Amniotic epithelial cell (primary cell): ENCODE results near the gene PRRT1B.
A peak's percentile ranks its signal among the peaks of the same experiment; 100 is the strongest.

ENCODE experiments used
- DNase-seq: peaks from one replicate; pipeline ENCODE4 v3.0.0-alpha.2; 2010; ENCODE audit warnings: low read depth

PRRT1B gene

GRCh38 chr9:131522257-131523085 lies 22.9 kb upstream of the PRRT1B start:
- DNase-seq = no peak

GRCh38 chr9:131523086-131523388 lies 22.3 kb upstream of the PRRT1B start:
- no peak for DNase-seq

- DNase-seq = no peak
Measured at GRCh38 chr9:131523451-131524435, 21.6 kb upstream of the PRRT1B start.

- peak; percentile 31 for DNase-seq
Measured at GRCh38 chr9:131524665-131525315, 20.5 kb upstream of the PRRT1B start.

GRCh38 chr9:131525643-131526565 lies 19.4 kb upstream of the PRRT1B start:
- no peak for DNase-seq

- DNase-seq = no peak
Measured at GRCh38 chr9:131528186-131528585, 17.1 kb upstream of the PRRT1B start.

GRCh38 chr9:131528886-131529505 lies 16.3 kb upstream of the PRRT1B start:
- DNase-seq = no peak

- DNase-seq = no peak
Measured at GRCh38 chr9:131529597-131530545, 15.5 kb upstream of the PRRT1B start.

GRCh38 chr9:131530546-131530919 lies 14.8 kb upstream of the PRRT1B start:
- peak; percentile 21 for DNase-seq

- DNase-seq = peak; percentile 66
Measured at GRCh38 chr9:131530920-131531832, 14.1 kb upstream of the PRRT1B start, which contains the start of gene UCK1. Gene UCK1, minus strand, starts transcription at chr9:131531263. Its CDS starts 89 bp downstream, at chr9:131531174.

GRCh38 chr9:131534721-131535237 lies 10.5 kb upstream of the PRRT1B start:
- DNase-seq = no peak

- no peak for DNase-seq
Measured at GRCh38 chr9:131537946-131538345, 7.4 kb upstream of the PRRT1B start.

GRCh38 chr9:131539223-131539923 lies 6.0 kb upstream of the PRRT1B start:
- DNase-seq = no peak

GRCh38 chr9:131543141-131543540 lies 2.2 kb upstream of the PRRT1B start:
- peak; percentile 11 for DNase-seq

GRCh38 chr9:131545786-131546335 lies 538 bp downstream of the PRRT1B start:
- no peak for DNase-seq

- peak; percentile 8 for DNase-seq
Measured at GRCh38 chr9:131546336-131547084, 1.2 kb downstream of the PRRT1B start.

- DNase-seq = peak; percentile 45
Measured at GRCh38 chr9:131549186-131549585, 3.9 kb downstream of the PRRT1B start.
